GM19023 (cell line): ENCODE data around the gene RPS6KA2.
"Not testable (repeated sequence)": the region's sequence is repeated elsewhere in the genome, so short reads cannot be mapped to it uniquely, and the experiment has no call there.

Experiments used
- ATAC-seq: cut with Tn5 transposase; IDR thresholded peaks from one replicate; pipeline ENCODE4 v1.9.1; 2021; ENCODE audit warnings: mild to moderate bottlenecking, moderate library complexity; ENCODE audit not compliant: unreplicated experiment

The RPS6KA2 gene

DNA sequence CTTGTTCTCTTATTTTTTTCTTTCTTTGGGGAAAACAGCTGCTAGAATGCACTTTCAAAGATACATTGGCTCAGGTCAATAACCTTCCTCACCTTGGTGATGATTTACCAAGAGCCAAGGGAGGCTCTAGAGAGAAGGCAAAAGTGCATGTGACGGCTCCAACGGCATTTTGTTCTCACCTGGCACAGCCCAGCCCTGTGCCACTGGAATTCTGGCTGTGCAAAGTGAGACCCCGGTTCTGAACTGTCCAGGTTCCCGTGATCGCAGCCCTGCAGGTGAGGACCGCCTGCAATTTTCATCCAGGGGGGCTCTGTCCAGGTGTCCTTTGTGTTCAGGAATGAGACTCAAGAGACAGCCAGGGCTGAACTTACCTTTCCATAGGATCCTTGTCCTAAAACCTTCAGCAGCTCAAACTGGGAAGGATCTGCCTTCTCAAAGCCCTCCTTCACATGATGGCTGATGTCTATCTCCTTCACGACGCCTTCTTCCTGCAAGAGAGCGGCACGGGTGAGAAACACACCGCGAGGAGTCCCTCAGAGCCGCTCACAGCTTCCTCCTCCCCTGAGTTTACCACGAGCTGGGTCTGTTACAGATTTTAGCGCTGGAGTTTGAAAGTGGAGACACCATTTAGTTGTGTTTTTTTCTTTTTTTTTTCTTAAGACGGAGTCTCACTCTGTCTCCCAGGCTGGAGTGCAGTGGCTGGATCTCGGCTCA lies 88.6 kb downstream of the RPS6KA2 start:
- no peak for ATAC-seq

DNA sequence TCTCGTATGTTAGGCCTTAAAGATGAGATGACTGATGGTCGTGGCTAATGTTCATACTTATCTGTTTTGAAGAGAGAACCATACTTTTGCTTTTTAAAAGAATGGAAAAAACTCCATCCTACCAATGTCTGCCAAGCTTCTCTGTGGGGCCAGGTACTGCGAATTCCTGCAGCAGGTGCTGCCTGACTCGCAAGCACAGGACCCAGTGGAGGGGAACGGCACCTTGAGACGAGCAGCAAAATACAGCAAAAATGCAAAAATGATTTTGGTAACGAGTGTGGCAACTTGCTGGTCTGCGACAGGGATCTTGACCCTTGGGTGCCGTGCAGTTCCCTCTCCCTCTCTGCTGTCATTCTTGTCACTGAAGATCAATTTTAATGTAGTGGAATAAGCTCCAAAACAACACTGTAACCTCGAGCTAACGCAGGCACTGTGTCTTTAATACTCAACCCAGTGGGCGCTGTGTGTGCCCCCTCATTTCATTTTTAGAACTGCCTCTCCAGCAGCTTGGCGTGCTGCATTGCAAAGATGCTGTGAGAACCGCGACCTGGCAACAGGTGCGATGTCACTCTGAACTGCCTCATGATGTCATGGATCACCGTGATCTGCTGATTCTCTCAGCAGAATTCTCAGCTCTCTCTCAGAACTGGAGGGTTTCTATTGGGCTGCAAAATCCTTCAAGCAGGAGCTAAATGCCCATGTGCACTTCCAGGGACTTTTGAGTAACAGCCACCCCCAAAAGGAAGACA lies 92.2 kb downstream of the RPS6KA2 start:
- ATAC-seq: no peak

DNA sequence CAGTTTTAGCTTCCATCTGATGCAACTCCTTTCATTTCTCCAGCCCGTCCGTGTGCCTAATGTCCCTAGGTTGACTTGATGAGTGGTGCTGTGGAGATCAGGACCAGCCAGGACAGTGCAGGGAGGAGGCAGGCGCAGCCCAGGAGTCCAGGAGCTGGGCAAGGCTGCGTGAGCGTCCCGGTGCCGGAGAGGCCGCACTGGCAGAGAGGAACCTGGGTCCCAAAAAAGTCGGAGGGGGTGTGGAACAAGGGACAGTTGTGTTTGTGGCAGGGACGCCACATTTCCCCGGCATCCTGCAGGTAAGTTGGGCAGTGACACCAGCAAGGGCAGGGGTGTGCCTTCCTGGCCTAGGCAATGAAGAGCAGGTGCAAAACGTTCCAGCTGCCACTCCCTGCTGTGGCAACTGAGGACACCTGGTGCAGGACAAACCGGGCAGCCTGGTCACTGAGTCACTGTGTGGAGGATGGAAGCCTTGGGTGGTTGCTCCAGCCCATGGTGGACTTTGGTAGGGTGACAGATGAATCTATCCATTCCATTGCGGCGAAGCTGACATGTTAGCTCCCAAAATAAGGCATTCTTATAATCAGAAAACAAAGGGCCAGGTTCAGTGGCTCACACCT lies 93.7 kb downstream of the RPS6KA2 start:
- no peak for ATAC-seq

DNA sequence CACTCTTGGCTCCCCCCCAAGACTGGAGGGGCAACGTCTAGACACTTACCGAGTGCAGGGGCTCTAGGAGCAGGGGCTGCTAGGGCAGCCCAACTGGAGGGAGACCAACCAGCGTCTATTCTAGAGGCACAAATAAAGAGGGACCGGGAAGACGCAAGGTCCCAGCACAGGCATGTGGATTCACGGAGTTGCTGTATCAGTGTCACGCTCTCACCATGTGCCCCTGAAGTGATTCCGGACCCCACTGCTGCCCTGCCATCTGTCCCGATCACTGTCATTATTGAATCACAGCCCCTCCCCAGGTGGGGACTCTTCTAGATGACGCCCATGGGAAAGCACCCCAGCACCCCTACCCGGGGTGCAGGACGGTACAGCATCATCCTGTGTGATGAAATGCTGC lies 94.7 kb downstream of the RPS6KA2 start:
- ATAC-seq: no peak

DNA sequence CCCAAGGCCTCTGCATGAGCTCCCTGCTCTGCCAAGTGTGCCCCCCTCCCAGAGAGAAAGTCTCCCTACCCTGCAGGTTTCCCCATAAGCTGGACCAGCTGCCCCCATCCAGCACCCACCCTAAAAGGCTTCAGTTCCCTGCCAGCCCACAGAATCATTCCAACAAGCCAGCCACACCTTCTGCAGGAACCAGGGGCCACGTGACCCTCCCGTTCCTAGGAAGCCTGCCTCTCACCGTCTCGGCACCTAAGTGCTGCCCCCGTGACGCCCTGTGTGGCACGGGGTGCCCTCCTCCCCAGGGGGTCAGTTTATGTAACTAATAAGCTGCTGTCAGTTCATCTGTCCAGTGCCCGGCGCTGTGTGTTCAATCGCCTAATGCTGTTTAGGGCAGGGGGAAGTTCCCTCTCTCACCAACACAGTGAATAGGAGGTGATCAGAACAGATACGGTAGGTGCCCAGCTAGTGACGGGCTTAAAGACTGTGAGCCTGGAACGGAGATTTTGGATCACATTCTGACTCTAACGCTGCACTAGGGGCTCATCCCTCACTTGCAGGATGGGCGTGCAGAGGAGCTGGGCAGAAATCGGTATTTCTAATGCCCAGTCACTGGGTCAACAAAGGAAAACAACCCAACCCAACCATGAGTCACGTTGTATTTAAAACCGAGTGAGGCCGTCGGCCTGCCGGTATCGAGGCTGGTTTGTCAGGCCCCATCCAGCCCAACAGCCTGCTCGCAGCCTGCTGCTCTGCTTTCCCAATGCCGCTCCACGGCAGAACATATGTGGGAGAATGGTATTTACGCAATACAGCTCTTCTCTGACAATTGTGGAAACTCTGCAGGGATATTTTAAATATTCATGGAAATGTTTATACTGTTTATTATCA lies 96.6 kb downstream of the RPS6KA2 start:
- ATAC-seq: no peak

DNA sequence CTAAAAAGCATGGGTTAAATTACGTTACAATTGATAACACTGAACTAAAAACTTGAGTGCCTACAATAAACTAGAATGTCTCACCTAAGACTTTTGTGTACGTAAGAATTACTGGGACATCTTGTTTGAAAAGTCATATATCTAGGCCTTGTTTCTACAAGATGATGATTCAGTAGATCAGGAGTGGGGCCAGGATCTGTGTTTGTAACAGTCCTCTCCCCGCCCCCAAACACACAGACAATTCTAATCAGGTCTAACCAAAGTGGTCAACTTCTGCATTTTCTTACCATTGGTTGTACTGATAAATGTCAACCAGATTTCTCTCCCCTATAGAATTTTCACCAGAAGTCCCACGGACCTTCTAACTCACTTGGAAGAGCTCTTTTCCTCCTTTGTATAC lies 97.5 kb downstream of the RPS6KA2 start:
- ATAC-seq: no peak

DNA sequence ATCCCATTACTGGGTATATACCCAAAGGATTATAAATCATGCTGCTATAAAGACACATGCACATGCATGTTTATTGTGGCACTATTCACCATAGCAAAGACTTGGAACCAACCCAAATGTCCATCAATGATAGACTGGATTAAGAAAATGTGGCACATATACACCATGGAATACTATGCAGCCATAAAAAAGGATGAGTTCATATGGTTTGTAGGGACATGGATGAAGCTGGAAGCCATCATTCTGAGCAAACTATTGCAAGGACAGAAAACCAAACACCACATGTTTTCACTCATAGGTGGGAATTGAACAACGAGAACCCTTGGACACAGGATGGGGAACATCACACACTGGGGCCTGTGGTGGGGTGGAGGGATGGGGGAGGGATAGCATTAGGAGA lies 98.0 kb downstream of the RPS6KA2 start:
- not testable (repeated sequence) for ATAC-seq

DNA sequence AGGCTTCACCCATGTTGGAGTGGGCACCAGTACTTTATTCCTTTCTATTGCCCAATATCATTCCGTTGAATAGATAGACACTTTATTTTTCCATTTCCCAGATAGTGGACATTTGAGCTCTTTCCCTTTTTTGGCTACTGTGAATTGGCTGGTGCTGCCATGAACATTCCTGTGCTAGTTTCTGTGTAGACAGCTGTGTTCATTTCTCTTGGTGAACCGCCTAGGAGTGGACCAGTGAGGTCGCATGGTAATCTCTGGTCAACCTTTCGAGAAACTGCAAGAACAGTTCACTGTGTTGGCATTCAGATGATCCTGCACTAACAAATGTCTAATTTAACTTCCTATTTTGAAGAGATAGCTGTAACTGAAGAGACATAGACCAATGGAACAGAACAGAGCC lies 99.2 kb downstream of the RPS6KA2 start:
- ATAC-seq: no peak

DNA sequence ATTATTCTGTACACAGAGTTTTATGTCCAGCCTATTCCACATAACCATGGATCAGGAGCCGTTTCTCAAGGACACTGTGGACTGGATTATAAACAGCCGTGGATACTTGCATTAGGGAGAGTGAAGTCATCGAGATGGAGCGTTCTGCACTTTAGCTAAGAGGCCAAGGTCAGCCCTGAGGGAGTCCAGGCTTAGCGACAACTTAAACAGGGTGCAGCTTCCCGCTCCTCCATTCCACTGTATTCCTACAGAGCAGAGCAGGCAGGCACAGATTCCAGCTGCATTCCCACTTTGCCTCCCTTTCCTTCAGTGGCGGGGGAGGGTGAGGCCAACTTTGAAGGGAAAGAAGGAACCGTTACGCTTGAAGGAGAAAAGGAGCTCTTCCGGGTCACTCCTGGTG lies 100.1 kb downstream of the RPS6KA2 start:
- ATAC-seq: no peak

DNA sequence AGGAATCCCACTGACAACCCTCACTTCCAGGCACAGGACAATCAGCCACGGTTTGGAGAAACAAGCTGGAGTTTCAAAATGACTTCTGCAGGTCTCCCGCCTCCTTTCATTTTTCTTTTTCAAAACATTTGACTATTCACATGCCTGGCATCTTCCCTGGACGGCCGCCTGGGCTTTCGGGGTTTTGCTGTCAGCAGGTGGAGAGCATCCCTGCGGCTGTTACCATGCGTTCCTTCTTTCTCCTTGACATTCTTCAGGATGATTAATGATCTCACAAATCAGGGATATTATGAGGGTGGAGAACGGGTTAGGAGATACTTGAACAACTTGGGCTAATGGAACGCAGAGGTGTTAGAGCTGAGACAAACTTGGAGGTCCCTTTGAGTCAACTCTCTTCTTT lies 101.5 kb downstream of the RPS6KA2 start:
- ATAC-seq: no peak

DNA sequence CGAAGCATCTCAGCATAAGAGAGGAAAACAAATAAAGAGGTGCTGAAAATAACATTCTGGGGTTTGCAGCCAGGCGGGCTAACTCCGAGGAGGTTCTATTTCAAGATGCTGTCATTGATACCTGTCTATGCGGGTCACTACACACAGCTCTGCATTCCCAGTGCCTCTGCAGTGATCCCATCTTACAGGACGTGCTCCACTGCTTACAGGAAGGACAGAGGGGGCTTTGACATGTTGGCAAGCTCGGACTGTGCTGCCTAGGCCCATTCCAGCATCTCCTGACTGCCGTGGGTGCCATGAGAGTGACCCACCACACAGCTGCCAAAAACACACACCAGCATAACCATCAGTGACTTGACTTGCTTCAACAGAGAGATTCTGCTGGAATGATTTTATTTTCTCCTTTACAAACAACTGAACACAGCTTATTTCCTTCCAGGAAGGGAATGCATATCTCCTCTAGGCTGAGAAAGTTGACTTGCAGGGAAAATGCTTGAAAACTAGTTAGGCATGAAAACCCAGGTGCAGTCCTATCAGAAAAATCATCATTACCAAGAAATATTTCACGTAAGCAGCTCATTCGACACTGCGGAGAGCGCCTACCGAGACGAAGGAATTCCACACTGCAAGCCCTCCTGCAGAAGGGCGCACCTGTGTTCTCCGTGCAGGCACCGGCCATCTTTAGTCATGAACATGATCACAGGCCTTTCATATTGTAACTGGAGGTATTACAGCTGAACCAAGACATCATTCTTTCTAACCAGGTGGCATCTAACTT lies 103.1 kb downstream of the RPS6KA2 start:
- ATAC-seq: no peak

DNA sequence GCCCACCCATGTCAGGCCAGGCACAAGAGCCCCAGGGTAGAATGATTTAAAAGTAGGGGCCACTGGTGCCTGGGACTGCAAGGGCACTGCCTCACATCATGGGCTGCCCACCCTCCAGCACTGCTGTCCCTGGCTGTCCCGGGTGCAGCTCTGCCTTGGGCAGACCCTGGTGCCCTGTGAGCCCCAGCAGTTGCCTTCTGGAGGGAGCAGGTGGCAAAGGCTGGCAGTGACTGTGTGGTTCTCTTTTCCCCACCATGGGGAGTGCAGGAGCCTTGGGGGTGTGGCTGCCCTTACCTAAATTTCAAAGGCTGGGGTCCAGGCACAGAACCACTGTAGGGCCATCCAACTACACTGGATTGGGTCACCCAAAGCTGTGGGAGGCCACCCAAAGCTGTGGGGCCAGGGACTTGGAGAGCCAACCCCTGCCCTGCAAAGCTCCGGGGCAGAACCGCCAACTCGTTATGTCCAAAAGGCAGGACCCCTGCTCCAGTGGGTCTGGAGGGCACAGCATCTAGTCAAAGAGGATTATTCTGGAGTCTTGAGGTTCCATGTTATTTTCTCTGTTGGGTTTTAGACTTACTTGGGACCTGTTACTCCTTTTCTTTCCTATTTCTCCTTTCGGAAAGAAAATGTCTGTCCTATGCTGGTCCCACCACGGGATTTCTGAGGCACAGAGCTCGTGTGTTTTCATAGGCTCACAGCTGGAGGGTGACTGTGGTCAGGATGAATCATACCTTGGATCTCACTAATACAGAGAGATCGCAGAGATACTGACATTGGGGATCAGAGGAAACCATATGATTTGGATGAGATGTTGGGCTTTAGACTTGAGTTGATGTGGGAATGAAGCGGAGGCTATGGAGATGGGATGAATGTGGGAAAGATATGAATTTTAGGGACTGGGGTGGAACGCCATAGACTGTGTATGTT lies 105.9 kb downstream of the RPS6KA2 start:
- ATAC-seq: no peak

DNA sequence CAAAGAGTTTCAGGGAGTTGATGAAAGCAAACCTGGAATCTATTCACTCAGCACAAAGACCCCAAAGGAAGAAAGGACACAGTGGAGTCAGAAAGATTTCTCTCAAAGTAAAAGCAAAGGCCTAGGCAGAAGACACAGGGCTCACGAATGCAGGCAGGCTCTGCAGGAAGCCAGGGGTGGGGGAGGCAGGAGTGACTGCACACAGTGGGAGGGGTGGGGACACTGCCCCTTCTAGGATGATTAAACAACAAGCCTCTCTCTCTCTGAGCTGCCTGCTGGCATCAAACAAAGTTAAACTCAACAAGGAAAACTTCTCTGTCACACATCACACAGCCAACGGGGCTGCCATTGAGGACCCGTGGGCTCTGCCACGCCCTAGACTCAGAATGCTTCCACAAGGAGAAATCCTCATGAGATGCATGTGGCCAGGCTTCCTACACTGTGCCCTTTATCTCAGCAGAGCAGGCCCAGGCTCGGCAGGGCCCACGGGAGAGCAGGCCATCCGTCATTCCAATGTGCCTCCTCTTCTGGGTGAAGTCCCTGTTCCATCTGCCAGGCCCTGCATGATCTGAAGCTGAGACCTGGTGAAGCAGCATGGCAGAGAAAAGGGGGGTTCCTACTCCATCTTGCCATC lies 110.7 kb downstream of the RPS6KA2 start:
- ATAC-seq: no peak

DNA sequence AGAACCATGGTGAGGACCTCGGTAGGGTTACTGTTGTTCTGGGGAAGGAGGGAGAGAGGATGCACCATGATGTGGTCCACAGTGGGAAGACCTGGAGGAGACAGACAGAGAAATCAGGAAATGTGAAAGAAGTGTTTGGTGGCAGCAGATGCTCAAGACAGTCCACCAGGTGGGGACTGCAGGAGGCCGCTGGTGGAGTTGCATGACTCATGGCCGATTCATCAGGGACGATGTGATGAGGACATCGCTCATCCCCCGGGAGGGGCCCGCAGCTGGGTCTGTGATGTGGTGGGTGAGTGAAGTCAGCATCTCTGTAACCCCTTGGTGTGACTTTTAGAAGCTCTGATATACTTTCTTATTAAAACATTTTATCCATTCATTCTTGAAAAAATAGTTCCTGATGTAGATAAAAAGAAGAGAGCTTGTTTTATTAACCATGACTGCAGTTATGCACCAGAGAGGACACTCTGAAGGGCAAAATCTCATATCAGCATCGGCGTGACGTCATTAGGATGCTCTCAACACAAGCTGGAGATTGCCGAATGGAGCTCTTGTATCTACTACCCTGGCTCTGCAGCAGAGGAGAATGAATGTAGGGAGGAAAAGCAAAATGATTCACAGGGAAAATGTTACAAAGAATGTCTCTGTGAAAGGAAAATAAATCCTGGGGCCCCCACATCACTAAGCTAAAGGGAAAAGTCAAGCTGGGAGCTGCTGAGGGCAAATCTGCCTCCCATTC lies 111.8 kb downstream of the RPS6KA2 start:
- ATAC-seq: no peak

DNA sequence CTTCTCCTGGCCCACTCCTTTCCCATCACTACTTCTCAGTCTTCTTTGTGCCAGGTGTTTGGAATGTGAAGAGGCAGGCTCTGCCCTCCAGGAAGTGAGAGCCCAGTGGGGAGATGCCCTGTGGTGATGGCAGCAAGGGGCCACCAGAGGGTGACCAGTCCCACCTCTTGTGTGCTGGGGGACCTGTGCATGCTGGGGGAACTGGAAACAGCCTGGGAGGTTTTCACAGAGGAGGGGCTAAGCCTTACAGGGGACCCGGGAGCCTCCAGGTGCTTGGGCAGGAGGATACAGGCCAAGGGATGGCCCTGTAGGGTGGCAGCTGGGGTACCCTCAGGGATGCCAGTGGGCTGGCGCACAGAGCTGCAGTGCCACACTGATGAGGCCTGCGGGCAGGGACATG lies 112.9 kb downstream of the RPS6KA2 start:
- no peak for ATAC-seq

DNA sequence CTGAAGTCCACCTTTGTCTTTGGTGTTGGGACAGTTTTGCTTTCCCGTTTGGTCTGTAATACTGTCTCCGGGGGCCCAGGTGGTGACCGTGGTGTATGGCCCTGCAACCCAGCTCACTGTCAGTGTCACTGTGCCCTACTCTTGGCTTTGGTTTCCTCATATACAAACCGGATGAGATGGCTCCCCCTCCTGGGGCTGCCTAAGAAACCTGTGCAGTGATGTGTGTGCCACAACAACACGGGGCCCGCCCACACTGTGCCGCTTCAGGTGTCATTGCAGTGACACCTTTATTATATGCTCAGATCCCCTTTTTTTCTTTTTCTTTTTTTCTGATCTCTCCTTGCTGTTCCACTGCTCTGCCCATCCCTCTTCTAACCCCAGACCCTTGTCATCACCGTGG lies 114.5 kb downstream of the RPS6KA2 start:
- ATAC-seq: peak; percentile 94

DNA sequence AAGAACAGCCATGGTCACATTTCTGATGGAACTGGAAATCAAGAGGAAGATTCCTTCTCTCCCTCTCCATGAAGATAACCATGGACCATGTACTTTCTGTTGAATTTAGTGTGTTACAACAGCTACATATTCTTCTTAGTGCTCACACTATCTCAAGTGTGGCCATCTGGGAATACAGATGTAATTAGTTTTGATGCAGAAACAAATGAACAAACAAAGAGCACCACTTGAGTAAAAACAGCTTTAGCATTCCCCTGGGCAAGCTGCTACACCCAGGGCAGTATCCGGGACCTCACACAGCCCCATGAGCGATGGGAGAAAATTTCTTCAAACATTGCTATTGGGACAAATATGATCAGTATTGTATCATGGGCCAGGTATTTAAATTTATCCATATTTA lies 115.7 kb downstream of the RPS6KA2 start:
- no peak for ATAC-seq

DNA sequence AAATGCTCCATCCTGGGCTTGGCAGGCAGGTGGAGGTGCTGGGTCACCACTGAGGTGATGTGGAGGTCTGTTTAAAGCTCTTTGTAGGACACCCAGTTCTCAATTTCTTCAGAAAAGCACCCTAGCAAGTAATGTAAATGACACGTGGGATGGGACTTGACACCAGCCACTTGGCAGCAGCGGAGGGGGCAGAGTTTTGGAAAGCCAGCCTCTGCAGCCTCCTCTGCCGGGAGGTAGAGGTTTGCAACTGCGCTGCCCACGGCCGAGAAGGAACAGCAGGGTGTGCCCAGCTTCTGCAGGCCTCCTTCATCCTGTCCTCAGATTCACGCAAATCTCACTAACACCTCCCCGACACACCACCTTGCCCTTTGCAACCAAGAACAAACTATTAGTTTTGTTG lies 117.9 kb downstream of the RPS6KA2 start:
- ATAC-seq: no peak
